Activated CD8-positive, alpha-beta memory T cell treated with anti-CD3 and anti-CD28 coated beads for 24 hours (primary cell): Measurements from ENCODE around the gene KCNQ1OT1.

ENCODE experiments used
- DNase-seq: peaks from one replicate; pipeline ENCODE4 v3.0.0-alpha.2; 2020

The KCNQ1OT1 gene

DNA sequence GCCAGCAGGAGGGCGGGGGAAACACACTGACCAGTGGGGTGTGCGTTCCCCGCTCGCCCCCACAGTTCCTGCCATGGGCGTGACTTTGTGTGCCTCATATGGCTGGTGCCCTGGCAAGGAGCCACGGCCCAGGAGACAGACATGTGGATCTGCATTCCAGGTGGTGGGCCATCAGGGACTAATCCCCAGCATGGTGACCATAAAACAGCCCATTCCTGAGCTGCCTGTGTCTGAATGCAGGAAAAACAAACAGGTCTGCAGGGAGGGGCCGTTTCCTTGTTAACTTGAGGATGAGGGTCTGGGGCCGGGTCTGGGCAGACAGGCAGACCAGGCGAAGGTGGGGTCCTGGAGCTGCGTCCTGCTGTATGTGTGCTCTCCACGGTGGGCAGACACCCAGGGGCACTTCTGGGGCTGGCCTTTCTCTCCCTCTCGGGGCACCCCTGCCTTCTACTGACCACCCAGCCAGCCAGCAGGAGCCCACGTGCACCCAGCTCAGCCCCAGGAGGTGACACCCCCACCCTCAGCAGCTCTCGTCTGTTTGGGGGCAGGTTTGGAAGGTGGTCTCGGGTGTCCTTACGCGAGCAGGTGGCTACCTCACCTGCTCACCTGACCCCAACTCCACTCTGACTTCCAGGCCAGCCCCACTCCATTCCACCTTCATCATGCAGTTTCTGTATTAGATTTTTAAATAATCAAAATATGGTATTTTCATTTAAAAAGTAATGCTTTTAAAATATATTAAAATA is 120.3 kb downstream of the KCNQ1OT1 start:
- no peak for DNase-seq

DNA sequence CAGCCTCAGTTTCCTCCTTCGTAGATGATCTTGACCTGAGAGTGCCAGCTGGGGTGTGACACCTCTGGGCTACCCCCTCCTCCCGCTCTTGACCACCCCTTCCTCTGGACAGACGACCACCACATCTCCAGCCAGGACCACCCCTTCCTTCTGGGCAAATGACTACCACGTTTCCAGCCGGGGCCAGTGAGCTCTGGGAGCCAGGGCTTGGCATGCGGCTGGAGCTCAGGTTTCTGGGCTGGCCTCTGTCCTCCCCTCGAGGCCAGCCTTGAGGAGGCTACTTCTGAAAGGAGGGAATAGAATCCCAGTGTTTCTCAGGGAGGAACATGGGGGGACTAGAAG is 120.9 kb downstream of the KCNQ1OT1 start:
- DNase-seq: no peak

DNA sequence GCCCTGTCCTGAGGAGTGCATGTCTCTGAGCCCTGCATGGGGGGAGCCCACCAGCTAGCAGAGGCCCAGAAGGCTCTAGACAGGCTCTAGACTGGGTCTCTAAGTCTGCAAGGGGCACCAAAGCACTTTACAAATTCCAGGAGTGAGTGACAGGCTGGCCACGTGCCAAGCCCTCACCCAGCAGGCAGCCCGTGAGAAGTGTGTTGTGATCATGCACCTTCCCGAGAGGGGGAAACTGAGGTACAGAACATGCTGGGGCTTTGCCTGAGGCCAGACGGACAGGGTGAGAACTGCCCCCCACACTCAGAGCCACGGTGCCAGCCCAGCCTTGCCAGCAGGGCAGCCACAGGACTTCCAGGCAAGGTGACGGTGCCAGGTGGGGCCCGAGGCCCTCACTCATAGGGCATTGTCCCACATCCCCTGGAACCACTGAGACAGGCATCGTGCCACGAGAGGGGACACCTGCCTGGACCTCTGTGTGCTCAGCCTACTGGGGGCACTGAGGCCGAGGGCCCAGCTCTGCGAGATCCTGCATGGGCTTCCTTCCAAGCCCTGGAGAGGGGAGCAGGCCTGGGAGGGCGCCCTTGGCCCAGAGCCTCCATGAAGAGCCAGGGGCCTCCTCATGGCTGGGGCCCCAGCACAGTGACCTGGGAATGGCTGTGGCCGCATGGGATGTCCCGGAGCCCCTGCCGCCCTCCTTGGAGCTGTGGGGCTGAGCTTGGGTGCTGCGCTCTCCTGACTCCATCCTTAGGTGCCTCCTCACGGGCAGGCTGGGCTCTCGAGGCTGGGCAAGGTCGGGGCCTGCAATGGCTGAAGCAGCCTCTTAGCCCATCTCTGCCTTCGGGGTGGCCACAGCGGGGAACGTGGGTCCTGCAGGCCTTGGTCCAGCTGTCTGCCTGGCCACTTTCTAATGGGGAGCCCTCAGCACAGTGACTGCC is 121.5 kb downstream of the KCNQ1OT1 start:
- DNase-seq: no peak

DNA sequence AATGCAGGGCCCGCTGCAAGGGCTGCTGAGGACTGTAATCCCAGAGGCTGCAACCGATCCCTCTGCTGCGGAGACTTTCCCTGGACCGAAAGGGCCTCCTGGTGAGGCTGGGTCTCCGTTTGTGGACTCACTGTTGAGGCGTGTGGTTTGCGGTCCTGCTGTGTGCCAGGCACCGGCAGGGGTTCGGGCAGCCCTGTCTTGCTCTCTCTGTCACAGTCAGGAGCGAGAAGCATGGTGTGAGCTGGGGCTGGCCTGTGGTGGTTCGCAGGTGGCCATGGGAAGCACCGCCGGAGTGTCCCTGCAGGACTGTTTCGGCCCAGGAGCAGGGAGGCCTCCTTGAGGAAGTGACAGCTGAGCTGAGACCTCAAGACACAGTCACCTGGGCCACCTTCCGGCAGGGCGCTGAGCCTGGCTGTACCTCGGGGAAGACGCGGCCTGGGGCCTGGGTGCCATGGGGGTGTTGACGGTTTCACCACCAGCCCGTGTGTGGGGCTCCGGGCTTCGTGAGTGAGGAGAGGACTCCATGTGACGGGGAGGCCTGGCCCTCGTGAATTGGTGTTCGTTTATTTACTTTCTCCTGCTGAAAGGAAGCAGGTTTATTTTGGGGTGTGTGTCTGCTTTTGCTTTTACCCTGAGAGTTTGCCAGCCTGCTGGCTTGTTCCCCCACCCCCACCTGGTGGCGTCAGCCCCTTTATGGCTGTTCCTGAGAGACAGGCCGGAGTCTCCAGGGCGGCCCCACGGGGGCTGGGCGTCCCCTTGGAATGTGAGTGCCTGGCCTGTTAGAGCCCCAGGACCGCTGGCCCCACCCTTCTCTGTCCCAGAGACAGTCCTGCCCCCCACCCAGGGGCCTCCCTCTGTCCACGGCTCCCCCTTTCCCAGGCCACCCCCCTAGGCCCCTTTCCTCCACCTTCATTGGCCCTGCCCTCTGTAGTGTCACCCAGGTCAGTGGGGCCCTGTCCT is 122.5 kb downstream of the KCNQ1OT1 start:
- no peak for DNase-seq

DNA sequence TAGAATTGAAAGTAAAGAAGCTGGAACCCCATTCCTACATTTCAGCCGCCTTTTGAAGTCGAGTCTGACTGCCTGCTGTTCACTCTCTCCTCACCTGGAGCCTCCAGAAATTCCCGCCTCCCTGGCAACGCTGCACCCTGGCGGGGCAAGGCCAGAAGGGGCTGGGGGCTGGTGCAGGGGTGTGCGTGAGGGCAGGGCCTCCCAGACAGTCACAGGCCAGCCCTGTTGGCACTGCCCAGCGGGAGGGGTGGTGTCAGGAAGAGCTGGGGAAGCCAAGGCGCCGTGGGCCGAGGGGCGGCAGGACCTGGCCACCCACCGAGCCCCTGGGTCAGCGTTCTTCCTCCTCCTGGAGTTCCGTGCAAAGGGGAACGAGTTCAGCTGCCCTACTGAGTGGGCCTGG is 123.2 kb downstream of the KCNQ1OT1 start:
- no peak for DNase-seq

- no peak for DNase-seq
Observed at GRCh38 chr11:2576111-2576510, 123.7 kb downstream of the KCNQ1OT1 start.

DNA sequence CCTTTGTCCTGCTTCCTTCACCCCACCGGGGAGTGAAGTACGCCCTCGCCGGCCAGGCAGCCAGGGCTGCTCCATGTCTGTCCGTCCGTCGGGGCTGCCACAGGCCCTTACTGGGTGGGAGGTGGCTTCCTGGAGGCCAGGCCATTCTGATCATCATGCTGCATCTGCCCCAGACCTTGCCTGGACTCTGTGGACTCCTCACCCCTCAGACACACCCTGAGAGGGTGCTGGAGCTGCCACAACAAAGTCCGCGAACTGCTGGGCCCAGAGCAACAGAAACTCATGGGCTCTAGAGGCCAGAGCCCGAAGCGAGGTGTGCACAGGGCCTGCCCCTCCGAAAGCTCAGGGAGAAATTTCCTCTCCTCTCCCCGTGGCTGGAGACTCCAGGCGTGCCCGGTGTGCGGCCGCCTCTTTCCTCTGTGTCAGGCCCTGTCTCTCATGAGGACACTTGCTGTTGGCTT is 124.2 kb downstream of the KCNQ1OT1 start:
- no peak for DNase-seq

DNA sequence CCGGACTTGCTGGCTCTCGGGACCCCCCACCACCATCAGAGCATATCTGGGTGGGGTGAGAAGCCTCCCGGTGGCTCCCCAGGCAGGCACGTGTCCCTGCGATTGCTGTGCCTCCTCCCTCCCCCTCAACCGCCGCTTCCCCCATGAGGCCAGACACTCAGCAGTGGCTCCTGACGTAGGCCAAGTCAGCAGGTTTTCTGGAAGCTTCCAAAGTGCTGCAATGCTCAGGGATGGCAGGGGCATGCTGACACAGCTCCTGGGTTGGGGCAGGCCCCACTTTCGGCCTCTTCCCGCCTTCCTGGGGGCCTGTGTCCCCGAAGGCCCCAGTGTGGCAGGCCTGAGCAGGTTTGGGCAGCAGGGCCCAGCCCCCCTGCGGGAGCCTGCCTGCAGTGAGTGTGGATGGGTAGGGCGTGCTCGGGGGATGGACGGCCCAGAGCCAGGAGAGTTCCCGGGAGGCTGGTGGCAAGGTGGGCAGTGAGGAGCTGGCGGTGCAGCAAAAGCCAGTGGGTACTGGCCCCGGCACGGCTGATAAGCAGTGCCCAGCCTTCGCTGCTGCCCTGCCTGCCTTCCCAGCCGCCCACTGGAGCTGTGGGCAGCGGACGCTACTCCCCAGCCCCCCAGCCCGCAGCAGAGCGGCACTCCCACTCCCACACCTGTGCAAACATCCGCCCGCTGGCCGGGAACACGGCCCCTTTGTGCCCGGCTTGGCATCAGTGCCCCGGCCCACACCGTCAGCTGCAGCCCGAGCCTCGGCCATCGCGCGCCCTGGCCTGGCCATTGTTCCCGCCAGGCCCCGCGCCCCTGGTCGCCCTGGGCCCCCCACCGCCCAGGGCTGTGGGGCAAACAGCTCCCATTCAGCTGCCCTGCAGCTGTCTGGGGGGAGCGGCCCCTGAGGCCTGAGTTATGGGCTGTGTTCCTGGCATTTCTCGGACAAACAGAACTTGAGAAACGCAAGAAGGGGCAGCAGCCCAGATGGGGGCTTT is 125.0 kb downstream of the KCNQ1OT1 start:
- no peak for DNase-seq

GRCh38 chr11:2574043-2574552 is 125.7 kb downstream of the KCNQ1OT1 start:
- DNase-seq: no peak

DNA sequence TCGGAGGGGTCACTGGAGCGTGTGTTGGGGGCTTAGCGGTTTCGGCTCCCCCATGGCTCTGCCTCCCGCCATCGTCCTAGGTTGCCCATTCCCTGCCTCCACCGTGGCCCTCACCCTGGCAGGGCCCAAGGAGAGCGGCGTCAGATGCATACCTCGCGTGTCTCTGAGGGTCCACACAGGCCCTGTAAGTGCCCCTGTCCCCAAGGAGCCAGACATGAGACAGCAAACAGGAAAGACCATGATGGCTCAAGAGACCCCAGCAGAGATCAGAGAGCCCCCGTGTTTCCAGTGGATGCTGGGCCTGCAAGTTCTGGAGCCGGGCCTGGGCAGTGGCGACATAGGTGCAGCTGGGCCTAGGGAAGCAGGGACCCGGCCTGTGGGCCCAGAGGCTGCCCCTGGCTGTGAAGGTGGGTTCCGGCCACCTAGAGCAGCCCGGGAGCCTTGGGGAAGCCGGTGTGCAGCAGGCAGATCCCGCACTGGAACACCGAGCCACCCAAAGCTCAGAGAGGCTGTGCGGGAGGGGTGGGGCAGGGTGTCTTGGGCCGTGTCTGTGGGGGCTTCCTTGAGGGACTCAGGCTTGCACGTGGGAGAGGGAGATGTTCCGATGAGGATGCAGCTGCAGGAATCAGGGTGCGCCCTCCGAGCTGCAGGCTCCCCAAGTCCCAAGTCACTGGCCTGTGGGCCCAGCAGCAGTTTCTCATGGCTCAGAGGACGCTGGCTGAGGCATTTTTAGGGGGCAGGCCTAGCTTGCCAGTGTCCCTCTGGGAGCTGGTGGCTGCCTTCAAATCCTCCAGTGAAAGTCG is 126.4 kb downstream of the KCNQ1OT1 start:
- DNase-seq: no peak

DNA sequence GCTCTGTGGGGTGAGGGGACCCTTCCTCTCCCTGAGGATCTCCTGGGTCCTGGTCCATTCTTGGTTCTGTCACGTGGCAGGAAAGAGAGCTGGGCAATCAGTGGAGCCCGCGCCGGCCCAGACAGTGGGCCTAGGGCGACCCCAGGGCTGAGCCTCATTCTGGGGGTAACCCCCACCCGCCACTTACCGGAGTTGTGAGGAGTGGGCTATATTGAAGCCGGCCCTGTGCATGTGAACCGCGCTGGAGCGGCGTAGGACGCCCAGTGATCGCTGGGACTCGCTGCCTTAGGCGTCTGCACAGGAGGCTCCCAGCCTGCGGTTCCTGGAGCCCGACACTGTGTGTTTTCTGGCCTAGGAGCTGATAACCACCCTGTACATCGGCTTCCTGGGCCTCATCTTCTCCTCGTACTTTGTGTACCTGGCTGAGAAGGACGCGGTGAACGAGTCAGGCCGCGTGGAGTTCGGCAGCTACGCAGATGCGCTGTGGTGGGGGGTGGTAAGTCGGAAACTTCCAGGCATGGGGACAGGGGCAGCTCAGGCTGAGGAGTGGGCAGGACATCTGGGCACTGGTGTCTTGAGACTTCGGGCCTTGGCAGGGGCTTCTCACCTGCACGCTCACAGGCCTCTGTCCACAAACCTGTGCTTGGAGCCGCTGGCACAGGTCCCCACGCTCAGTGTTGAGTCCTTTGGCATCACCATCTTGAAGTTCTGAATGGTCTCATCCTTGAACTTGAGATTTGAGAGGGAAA is 127.1 kb downstream of the KCNQ1OT1 start:
- no peak for DNase-seq

DNA sequence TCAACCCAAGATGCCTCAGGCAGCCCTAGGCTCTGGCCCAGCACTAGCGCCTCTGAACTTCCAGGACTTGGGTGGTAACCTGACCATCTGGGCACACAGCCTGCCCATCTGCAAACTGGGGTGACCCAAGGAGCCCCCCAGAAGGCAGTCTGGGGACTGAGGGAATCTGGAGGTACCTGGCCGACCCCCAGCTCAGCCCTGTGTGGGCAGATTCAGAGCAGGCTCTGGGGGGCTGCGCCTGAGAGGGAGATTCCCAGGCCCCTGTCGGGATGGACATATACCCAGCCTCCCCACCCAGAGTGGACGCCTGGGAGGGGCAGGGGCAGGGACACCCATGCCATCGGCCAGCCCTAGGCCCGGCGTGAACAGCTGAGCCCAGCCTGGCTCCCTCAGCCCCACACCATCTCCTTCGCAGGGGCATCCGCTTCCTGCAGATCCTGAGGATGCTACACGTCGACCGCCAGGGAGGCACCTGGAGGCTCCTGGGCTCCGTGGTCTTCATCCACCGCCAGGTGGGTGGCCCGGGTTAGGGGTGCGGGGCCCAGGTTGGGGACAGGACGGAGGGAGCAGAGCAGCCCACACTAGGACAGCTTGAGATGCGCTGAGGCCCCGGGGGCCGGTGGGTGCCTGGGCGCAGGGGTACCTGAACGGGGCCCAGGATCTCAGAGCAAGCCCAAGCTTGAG is 128.1 kb downstream of the KCNQ1OT1 start:
- DNase-seq: no peak

DNA sequence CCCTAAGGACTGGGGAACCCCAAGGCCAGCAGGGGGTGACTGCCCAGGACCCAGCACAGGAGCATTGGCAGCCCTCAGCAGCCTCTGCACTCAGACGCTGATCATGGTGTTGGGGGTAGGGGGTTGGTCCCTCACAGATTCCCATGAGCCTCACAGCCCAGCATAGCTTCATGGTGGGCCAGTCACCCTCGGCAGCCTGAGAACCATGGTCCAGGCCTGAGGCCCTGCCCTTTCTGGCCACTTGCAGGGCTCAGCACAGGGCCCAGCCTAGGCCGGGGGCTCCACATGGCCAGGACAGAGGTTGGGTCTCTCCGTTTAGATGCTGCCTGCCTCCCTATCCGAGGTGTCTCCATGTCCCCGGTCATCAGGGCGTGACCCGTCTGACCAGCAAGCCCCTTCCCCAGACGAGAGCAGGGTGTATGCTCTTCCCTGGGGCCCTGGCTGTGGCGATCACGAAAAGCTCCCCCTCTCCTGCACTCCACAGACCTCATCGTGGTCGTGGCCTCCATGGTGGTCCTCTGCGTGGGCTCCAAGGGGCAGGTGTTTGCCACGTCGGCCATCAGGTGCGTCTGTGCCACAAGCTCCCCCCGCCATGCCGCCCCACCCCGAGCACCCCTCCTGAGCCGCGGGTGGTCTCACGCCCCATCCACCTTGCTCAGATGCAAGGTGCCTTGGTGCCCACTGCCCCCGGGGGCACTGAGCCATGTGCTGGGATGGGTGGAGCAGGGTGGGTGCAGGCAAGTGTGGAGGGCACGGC is 128.8 kb downstream of the KCNQ1OT1 start:
- DNase-seq: no peak

GRCh38 chr11:2570211-2570811 is 129.5 kb downstream of the KCNQ1OT1 start:
- no peak for DNase-seq

- no peak for DNase-seq
Observed at GRCh38 chr11:2569731-2570210, 130.0 kb downstream of the KCNQ1OT1 start.

GRCh38 chr11:2569321-2569721 is 130.5 kb downstream of the KCNQ1OT1 start:
- DNase-seq: no peak

GRCh38 chr11:2567026-2567671 is 132.6 kb downstream of the KCNQ1OT1 start:
- no peak for DNase-seq
